ENCODE results near the gene USP12.

GRCh38 chr13:27024776-27025492, 146.7 kb downstream of the USP12 start:
- TF ChIP-seq, protein P1, sequence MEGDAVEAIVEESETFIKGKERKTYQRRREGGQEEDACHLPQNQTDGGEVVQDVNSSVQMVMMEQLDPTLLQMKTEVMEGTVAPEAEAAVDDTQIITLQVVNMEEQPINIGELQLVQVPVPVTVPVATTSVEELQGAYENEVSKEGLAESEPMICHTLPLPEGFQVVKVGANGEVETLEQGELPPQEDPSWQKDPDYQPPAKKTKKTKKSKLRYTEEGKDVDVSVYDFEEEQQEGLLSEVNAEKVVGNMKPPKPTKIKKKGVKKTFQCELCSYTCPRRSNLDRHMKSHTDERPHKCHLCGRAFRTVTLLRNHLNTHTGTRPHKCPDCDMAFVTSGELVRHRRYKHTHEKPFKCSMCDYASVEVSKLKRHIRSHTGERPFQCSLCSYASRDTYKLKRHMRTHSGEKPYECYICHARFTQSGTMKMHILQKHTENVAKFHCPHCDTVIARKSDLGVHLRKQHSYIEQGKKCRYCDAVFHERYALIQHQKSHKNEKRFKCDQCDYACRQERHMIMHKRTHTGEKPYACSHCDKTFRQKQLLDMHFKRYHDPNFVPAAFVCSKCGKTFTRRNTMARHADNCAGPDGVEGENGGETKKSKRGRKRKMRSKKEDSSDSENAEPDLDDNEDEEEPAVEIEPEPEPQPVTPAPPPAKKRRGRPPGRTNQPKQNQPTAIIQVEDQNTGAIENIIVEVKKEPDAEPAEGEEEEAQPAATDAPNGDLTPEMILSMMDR (IDR thresholded peaks at IDR 0.05): no peak
- no peak for TF ChIP-seq POLR2A (IDR thresholded peaks at IDR 0.05)

Data from esophagus squamous epithelium (tissue), 4 donors.